IPS DF 6.9 (cell line): ENCODE data around the gene CDON.

ENCODE experiments used
- DNase-seq: peaks from one replicate; pipeline ENCODE4 v3.0.0-alpha.2; 2013; ENCODE audit warnings: low read depth, low spot score
- H3K27ac ChIP-seq: one replicate; pipeline ENCODE4 v1.5.1; 2013; ENCODE audit warnings: low read length, control low read depth
- H3K27me3 ChIP-seq: 2 replicates; pipeline ENCODE4 v1.6.1; 2013; ENCODE audit warnings: mild to moderate bottlenecking, low read length; ENCODE audit not compliant: control insufficient read depth, insufficient read depth
- H3K36me3 ChIP-seq: 2 replicates; pipeline ENCODE4 v1.6.1; 2013; ENCODE audit warnings: low read length; ENCODE audit not compliant: control insufficient read depth, insufficient read depth
- H3K4me1 ChIP-seq: 2 replicates; pipeline ENCODE4 v1.6.1; 2013; ENCODE audit warnings: low read length; ENCODE audit not compliant: control insufficient read depth, insufficient read depth
- H3K4me3 ChIP-seq: 2 replicates; pipeline ENCODE4 v1.5.1; 2013; ENCODE audit warnings: mild to moderate bottlenecking, low read length
- H3K9me3 ChIP-seq: 2 replicates; pipeline ENCODE4 v1.6.1; 2013; ENCODE audit warnings: low read length, inconsistent platforms; ENCODE audit not compliant: control insufficient read depth, insufficient read depth
- WGBS: extraction: QIAGEN DNeasy Blood & Tissue Kit; methylation state at CpG from one replicate; pipeline ENCODE4 v1.1.7; 2013; ENCODE audit warnings: mixed read lengths, missing lambda C conversion rate; ENCODE audit not compliant: insufficient read length, insufficient coverage; 5-methylcytosine and 5-hydroxymethylcytosine counted together

CDON gene

GRCh38 chr11:126024123-126024522 is 38.5 kb downstream of the CDON start:
- no peaks in the 10 kb centered on the region for H3K9me3 ChIP-seq
- H3K27ac ChIP-seq, result no peak overlapping the region
- no peaks in the 10 kb centered on the region for H3K4me1 ChIP-seq
- no peak overlapping the region for H3K4me3 ChIP-seq
- peaks cover 3% of the 10 kb centered on the region; the same call in 1 of the 2 replicates for H3K36me3 ChIP-seq
- DNase-seq, result no peak
- H3K27me3 ChIP-seq, result no peaks in the 10 kb centered on the region
- no CpG with 5 or more reads among the region's 5 CpGs for WGBS

GRCh38 chr11:126012852-126013251 is 49.8 kb downstream of the CDON start:
- Histone ChIP-seq H3K27me3 (no peaks in the 10 kb centered on the region), H3K9me3 (no peaks in the 10 kb centered on the region), H3K4me1 (no peaks in the 10 kb centered on the region), H3K27ac (no peak overlapping the region), H3K36me3 (no peaks in the 10 kb centered on the region), H3K4me3 (no peak overlapping the region)
- no CpG with 5 or more reads among the region's 2 CpGs for WGBS
- DNase-seq, result no peak

DNA sequence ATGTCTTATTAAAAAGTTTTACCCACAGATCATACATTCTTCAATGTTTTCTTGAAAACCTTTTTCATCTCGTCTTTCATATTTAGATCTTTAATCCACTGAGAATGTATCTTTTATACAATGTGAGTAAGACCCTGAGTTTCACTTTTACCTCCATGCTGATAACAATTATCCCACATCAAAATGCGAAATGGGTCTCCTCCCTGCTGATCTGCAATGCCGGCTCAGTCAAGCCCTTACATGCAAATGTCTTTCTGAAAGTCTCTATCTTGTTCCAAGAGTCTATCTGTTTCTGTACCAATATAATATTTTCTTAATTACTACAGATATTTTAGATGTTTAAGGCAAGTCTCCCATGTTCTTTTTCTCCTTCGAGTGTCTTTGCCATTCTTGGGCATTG is 50.9 kb downstream of the CDON start:
- Histone ChIP-seq H3K27me3 (no peaks in the 10 kb centered on the region), H3K9me3 (no peaks in the 10 kb centered on the region), H3K36me3 (no peaks in the 10 kb centered on the region), H3K4me3 (no peak overlapping the region), H3K27ac (no peak overlapping the region), H3K4me1 (no peaks in the 10 kb centered on the region)
- WGBS, result no CpG with 5 or more reads among the region's 4 CpGs
- DNase-seq, result no peak

GRCh38 chr11:126011265-126011664 is 51.4 kb downstream of the CDON start:
- Histone ChIP-seq H3K27me3 (no peaks in the 10 kb centered on the region), H3K27ac (no peak overlapping the region), H3K9me3 (no peaks in the 10 kb centered on the region), H3K4me3 (no peak overlapping the region), H3K36me3 (no peaks in the 10 kb centered on the region), H3K4me1 (no peaks in the 10 kb centered on the region)
- WGBS, result no CpG with 5 or more reads among the region's 3 CpGs
- DNase-seq, result no peak

DNA sequence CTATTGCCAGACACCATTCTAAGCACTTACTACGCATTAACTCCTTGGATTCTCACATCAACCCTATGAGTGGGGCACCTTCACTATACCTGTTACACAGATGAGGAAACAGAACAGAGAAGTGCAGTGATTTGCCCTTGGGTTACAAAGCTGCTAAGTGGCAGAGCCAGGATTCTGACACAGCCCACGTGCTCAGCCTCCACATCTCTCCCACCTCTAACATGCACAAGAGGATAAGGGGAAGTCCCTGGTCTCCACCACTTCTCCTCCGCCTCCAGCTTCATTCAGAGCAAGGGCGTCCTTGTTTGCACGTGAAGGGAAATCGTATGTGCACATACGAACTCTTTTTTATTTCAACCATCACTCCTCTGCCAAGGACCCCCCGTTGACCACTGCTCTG is 53.7 kb downstream of the CDON start:
- no peaks in the 10 kb centered on the region for H3K27me3 ChIP-seq
- H3K9me3 ChIP-seq, result no peaks in the 10 kb centered on the region
- no peak for DNase-seq
- whole genome bisulfite sequencing, result no CpG with 5 or more reads among the region's 8 CpGs
- H3K27ac ChIP-seq, result no peak overlapping the region
- no peak overlapping the region for H3K4me3 ChIP-seq
- H3K36me3 ChIP-seq, result no peaks in the 10 kb centered on the region
- H3K4me1 ChIP-seq, result no peaks in the 10 kb centered on the region

DNA sequence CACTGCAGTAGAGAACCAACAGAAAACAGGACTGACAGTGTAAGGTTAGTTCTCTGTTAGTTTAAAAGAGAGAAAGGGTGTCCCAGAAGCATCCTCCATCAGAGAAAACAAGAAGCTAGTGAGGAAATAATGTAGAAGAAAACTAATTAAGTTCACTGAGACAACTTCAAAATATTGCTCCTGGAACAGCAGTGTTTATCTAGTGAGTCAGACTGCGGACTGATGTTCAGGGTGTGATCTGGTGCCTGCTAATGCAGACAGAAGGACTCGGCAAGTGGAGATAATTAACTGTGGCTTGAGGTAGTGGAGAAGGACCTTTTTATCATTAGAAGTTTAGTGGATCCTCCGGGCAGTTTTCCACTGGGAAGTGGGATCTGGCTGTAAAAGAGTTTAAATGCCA is 55.4 kb downstream of the CDON start:
- Histone ChIP-seq H3K36me3 (no peaks in the 10 kb centered on the region), H3K4me3 (no peak overlapping the region), H3K27ac (no peak overlapping the region), H3K27me3 (no peaks in the 10 kb centered on the region), H3K4me1 (no peaks in the 10 kb centered on the region), H3K9me3 (no peaks in the 10 kb centered on the region)
- DNase-seq, result no peak
- no CpG with 5 or more reads among the region's 3 CpGs for WGBS

DNA sequence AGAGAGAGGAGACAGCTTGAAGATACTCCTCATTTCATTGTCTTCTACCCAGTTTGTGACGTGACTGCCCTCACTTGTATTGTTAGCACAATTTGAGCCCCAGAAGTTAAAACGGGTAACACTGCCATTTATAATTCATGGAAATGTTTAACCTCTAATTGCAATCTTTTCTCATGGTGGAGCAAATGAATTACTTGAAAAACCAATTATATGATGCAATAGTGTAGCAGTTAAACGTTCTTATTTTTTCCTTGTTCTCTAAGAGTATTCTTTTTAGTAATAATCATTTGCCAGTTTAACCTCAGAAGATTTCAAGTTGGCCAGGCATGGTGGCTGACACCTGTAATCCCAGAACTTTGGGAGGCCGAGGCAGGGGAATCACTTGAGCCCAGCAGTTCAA is 56.6 kb downstream of the CDON start:
- Histone ChIP-seq H3K36me3 (no peaks in the 10 kb centered on the region), H3K27me3 (no peaks in the 10 kb centered on the region), H3K27ac (no peak overlapping the region), H3K9me3 (no peaks in the 10 kb centered on the region), H3K4me1 (no peaks in the 10 kb centered on the region), H3K4me3 (no peak overlapping the region)
- no peak for DNase-seq
- no CpG with 5 or more reads among the region's 4 CpGs for WGBS

- WGBS, result no CpG with 5 or more reads among the region's 4 CpGs
- no peak for DNase-seq
- Histone ChIP-seq H3K27ac (no peak overlapping the region), H3K27me3 (no peaks in the 10 kb centered on the region), H3K9me3 (no peaks in the 10 kb centered on the region), H3K36me3 (peaks cover 3% of the 10 kb centered on the region; the same call in 1 of the 2 replicates), H3K4me3 (no peak overlapping the region), H3K4me1 (no peaks in the 10 kb centered on the region)
Observed at GRCh38 chr11:126002181-126002580, 60.5 kb downstream of the CDON start.

- no CpG with 5 or more reads among the region's 6 CpGs for WGBS
- H3K4me1 ChIP-seq, result no peaks in the 10 kb centered on the region
- peaks cover 3% of the 10 kb centered on the region; the same call in 1 of the 2 replicates for H3K36me3 ChIP-seq
Observed at GRCh38 chr11:125999234-125999880, 63.3 kb downstream of the CDON start.

DNA sequence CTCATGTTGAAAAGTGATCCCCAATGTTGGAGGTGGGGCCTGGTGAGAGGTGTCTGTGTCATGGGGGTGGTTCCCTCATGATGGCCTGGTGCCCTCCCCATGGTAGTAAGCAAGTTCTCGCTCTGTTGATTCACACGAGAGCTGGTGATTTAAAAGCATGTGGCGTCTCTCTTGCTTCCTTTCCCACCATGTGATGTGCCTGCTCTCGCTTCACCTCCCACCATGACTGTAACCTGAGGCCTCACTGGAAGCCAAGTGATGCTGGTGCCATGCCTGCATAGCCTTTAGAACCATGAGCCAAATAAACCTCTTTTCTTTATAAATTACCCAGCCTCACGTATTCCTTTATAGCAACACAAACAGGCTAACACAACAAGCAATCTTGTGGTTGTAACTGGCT is 64.4 kb downstream of the CDON start:
- no peak for DNase-seq
- no CpG with 5 or more reads among the region's 5 CpGs for WGBS
- peaks cover 3% of the 10 kb centered on the region; the same call in 1 of the 2 replicates for H3K36me3 ChIP-seq
- H3K9me3 ChIP-seq, result no peaks in the 10 kb centered on the region
- no peak overlapping the region for H3K4me3 ChIP-seq
- no peaks in the 10 kb centered on the region for H3K27me3 ChIP-seq
- no peak overlapping the region for H3K27ac ChIP-seq
- H3K4me1 ChIP-seq, result no peaks in the 10 kb centered on the region

More at GRCh38 chr11:125999234-125999880, 63.3 kb downstream of the CDON start:
- Histone ChIP-seq H3K4me3 (no peak overlapping the region), H3K27ac (no peak overlapping the region), H3K27me3 (no peaks in the 10 kb centered on the region), H3K9me3 (no peaks in the 10 kb centered on the region)
- no peak for DNase-seq

- peaks cover 3% of the 10 kb centered on the region; the same call in 1 of the 2 replicates for H3K4me1 ChIP-seq
Observed at GRCh38 chr11:125995313-125995712, 67.4 kb downstream of the CDON start.

More at GRCh38 chr11:125995313-125995712, 67.4 kb downstream of the CDON start:
- no peaks in the 10 kb centered on the region for H3K9me3 ChIP-seq
- peaks cover 3% of the 10 kb centered on the region; the same call in 1 of the 2 replicates for H3K36me3 ChIP-seq
- no peak overlapping the region for H3K4me3 ChIP-seq
- H3K27ac ChIP-seq, result no peak overlapping the region
- H3K27me3 ChIP-seq, result no peaks in the 10 kb centered on the region
- no CpG with 5 or more reads among the region's 5 CpGs for WGBS
- no peak for DNase-seq
